Activated B cell treated with CpG ODN at 0.5 μM for 24 hours (primary cell): Measurements from ENCODE around the gene KIF13A. TPM values are rescaled to one million over a fixed set of nuclear protein-coding genes. Genes with fewer than 3 reads are reported as not detected.

Source experiments
- ATAC-seq: fragments of 200-7000 bp; cut with Tn5 transposase; one replicate; pipeline ENCODE4 v1.10.0; 2021; ENCODE audit warnings: low read depth, mild to moderate bottlenecking, moderate library complexity
- CTCF ChIA-PET: fragments of 350-600 bp; sonication (Branson Sonifier 250); formaldehyde crosslinking; loops from one replicate; lab custom pipeline; 2021; ENCODE audit warnings: antibody characterized with exemption; lab: Charles Lee
- POLR2A ChIA-PET: fragments of 350-600 bp; sonication (Branson Sonifier 250); formaldehyde crosslinking; loops from one replicate; lab custom pipeline; 2021; ENCODE audit warnings: antibody characterized with exemption; lab: Charles Lee
- DNase-seq: peaks from one replicate; pipeline ENCODE4 v3.0.0; 2022
- H3K27ac Mint-ChIP-seq: one replicate; pipeline ENCODE4 v1.8.0; 2020; ENCODE audit warnings: mixed read lengths
- H3K27me3 Mint-ChIP-seq: one replicate; pipeline ENCODE4 v1.8.0; 2021; ENCODE audit warnings: mixed read lengths
- H3K36me3 Mint-ChIP-seq: one replicate; pipeline ENCODE4 v1.8.0; 2021; ENCODE audit warnings: low read depth, mixed read lengths
- H3K4me1 Mint-ChIP-seq: one replicate; pipeline ENCODE4 v1.8.0; 2021; ENCODE audit warnings: mixed read lengths
- H3K4me3 Mint-ChIP-seq: one replicate; pipeline ENCODE4 v1.8.0; 2020; ENCODE audit warnings: mild to moderate bottlenecking, mixed read lengths
- H3K9me3 Mint-ChIP-seq: one replicate; pipeline ENCODE4 v1.8.0; 2020; ENCODE audit warnings: mixed read lengths
- intact Hi-C: fragments of 100-400 bp; cut with micrococcal nuclease; formaldehyde crosslinking; loops from one replicate; pipeline ENCODE4 v1.15.1; 2024
- total RNA-seq: library from RNA; stranded (reverse); gene quantifications from 2 replicates; pipeline ENCODE4 v1.2.3, GENCODE V29; 2022
- TF ChIP-seq, protein P1 (sequence below): fragments of 200-600 bp; IDR thresholded peaks from one replicate; pipeline ENCODE4 v1.8.0; 2022; ENCODE audit warnings: antibody characterized with exemption, mild to moderate bottlenecking

The KIF13A gene
- total RNA-seq, 1 donor from 2014 or later, result 14.1 TPM

DNA sequence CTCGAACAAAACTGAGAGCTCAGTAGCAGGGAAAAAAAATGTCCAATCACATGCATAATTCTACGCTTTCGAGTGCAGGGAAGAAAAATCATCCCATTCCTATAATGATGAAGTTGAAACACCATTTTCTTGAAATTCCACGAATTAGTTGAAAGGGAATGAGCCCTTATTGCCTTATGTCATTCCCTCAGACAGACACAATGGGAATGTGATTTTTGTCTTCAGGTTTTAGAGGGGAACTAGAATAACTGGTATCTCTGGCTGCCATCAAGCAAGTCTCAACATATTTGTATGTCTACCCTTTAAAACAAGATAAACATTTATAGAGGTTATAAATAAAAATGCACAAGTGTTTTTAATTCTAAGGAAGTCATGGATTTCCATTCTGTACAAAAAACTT, 87.9 kb downstream of the KIF13A start:
- intact Hi-C loops, result no loop called here
- H3K27me3 Mint-ChIP-seq, result no peaks in the 10 kb centered on the region
- peaks cover 15% of the 10 kb centered on the region for H3K9me3 Mint-ChIP-seq
- no peak for ATAC-seq
- POLR2A ChIA-PET, result no interaction called here
- H3K4me3 Mint-ChIP-seq, result no peak overlapping the region
- TF ChIP-seq, protein P1, sequence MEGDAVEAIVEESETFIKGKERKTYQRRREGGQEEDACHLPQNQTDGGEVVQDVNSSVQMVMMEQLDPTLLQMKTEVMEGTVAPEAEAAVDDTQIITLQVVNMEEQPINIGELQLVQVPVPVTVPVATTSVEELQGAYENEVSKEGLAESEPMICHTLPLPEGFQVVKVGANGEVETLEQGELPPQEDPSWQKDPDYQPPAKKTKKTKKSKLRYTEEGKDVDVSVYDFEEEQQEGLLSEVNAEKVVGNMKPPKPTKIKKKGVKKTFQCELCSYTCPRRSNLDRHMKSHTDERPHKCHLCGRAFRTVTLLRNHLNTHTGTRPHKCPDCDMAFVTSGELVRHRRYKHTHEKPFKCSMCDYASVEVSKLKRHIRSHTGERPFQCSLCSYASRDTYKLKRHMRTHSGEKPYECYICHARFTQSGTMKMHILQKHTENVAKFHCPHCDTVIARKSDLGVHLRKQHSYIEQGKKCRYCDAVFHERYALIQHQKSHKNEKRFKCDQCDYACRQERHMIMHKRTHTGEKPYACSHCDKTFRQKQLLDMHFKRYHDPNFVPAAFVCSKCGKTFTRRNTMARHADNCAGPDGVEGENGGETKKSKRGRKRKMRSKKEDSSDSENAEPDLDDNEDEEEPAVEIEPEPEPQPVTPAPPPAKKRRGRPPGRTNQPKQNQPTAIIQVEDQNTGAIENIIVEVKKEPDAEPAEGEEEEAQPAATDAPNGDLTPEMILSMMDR, result no peak
- DNase-seq, result no peak
- CTCF ChIA-PET, result interaction anchor here (1.0 kb wide), 1 partner anchor 80 kb away, joined by 3 read pairs; no protein-coding TSS in a partner anchor
- no peak overlapping the region for H3K27ac Mint-ChIP-seq
- H3K36me3 Mint-ChIP-seq, result peaks cover 30% of the 10 kb centered on the region
- peaks cover 8% of the 10 kb centered on the region for H3K4me1 Mint-ChIP-seq

DNA sequence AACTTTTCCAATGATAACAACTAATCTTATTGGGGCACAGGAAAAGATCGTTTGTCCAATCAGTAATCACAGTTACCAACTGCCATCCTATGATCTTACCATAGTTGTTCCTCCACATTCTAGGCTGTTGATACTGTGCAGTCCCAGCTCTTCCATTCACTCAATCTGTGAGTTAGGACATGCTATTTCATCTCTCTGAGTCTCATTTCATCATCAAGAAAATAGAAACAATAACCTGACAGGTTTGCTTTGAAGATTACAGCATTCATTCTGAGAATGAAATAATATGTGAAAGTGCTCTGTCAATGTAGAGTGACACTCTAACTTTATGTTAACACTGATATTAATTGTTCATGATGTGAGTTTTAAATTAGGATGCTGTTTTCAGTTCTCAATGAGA, 89.8 kb downstream of the KIF13A start:
- Mint-ChIP-seq H3K27me3 (no peaks in the 10 kb centered on the region), H3K36me3 (peaks cover 33% of the 10 kb centered on the region), H3K4me3 (no peak overlapping the region), H3K27ac (no peak overlapping the region), H3K4me1 (peaks cover 8% of the 10 kb centered on the region), H3K9me3 (peaks cover 17% of the 10 kb centered on the region)
- POLR2A ChIA-PET, result no interaction called here
- intact Hi-C loops, result no loop called here
- no peak for ATAC-seq
- TF ChIP-seq, protein P1, result no peak
- CTCF ChIA-PET, result no interaction called here
- DNase-seq, result no peak

DNA sequence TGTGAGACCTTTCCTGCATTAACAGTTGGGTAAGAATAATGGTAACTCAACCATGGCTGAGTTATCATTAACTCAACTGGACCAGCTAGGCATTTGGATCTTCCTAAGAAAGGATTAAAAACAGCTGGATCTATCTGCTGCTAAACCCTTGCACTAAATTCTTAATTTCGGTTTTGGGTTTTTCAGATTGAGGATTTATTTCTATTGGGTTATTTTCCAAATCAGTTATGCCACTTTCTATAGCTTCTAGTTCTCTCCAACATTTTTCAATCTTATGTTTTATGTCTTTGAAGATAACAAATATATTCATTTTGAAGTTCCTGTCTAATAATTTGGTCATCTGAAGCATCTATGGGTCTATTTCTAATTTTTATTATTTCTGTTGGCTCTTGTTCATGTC, 92.5 kb downstream of the KIF13A start:
- no peak for DNase-seq

DNA sequence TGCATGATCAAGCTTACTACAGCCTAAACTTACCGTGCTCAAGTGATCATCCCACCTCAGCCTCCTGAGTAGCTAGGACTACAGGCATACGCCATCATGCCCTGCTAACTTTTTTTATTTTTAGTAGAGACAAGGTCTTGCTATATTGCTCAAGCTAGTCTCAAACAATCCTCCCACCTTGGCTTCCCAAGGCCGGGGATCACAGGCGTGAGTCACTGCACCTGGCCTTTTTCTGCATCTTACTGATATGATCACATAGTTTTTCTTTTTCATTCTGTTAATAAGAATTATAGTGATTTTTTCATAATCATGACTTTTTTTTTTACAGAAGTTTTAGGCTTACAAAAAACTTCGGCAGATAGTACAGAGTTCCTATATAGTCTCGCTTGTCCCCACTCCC, 93.2 kb downstream of the KIF13A start:
- no peak overlapping the region for H3K4me3 Mint-ChIP-seq
- H3K4me1 Mint-ChIP-seq, result no peaks in the 10 kb centered on the region
- ChIA-PET CTCF (no interaction called here), POLR2A (no interaction called here)
- H3K36me3 Mint-ChIP-seq, result peaks cover 33% of the 10 kb centered on the region
- no peaks in the 10 kb centered on the region for H3K27me3 Mint-ChIP-seq
- ATAC-seq (no peak), DNase-seq (no peak)
- TF ChIP-seq, protein P1, result no peak
- H3K9me3 Mint-ChIP-seq, result peaks cover 14% of the 10 kb centered on the region
- intact Hi-C loops, result no loop called here
- no peak overlapping the region for H3K27ac Mint-ChIP-seq

More for the DNA sequence above, 92.5 kb downstream of the KIF13A start:
- H3K4me3 Mint-ChIP-seq, result no peak overlapping the region
- ChIA-PET POLR2A (no interaction called here), CTCF (no interaction called here)
- TF ChIP-seq, protein P1, result no peak
- intact Hi-C loops, result no loop called here
- H3K36me3 Mint-ChIP-seq, result peaks cover 33% of the 10 kb centered on the region
- H3K9me3 Mint-ChIP-seq, result peaks cover 14% of the 10 kb centered on the region
- ATAC-seq, result no peak
- H3K27me3 Mint-ChIP-seq, result no peaks in the 10 kb centered on the region
- H3K4me1 Mint-ChIP-seq, result peaks cover 1% of the 10 kb centered on the region
- H3K27ac Mint-ChIP-seq, result no peak overlapping the region

DNA sequence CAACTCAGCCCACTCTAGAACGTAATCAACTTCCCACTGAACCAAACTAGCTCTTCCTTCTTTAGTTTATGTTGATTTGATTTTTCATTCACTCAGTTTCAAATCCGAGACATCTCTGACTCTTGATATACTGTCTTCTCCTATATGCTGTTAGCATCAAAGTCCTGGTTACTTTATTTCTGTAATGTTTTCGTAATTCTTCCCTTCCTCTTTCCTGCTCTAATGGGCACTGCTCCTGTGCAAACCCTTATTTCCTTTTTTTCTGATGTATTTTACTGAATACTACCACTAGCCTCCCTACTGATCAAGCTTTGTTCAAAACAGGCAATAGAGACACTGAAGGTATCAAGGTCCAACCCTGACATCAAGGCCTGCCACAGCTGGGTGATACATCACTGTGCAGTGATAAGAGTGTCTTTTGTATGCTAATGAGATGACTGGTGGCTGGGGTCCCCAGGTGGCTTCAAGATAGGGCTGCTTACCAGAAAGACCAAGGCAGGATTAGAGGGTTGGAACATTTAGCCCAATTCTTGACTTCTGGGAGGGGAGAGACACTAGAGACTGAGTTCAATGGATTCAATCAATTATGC, 95.2 kb downstream of the KIF13A start:
- no peak overlapping the region for H3K27ac Mint-ChIP-seq
- TF ChIP-seq, protein P1, result no peak
- H3K27me3 Mint-ChIP-seq, result no peaks in the 10 kb centered on the region
- H3K9me3 Mint-ChIP-seq, result peaks cover 11% of the 10 kb centered on the region
- ATAC-seq (no peak), DNase-seq (no peak)
- H3K36me3 Mint-ChIP-seq, result peaks cover 23% of the 10 kb centered on the region
- intact Hi-C loops, result no loop called here
- ChIA-PET POLR2A (no interaction called here), CTCF (no interaction called here)
- no peaks in the 10 kb centered on the region for H3K4me1 Mint-ChIP-seq
- H3K4me3 Mint-ChIP-seq, result no peak overlapping the region
